ENCODE results near the gene MVP.
"Not testable (repeated sequence)": the region's sequence is repeated elsewhere in the genome, so short reads cannot be mapped to it uniquely, and the experiment has no call there.

The MVP gene

DNA sequence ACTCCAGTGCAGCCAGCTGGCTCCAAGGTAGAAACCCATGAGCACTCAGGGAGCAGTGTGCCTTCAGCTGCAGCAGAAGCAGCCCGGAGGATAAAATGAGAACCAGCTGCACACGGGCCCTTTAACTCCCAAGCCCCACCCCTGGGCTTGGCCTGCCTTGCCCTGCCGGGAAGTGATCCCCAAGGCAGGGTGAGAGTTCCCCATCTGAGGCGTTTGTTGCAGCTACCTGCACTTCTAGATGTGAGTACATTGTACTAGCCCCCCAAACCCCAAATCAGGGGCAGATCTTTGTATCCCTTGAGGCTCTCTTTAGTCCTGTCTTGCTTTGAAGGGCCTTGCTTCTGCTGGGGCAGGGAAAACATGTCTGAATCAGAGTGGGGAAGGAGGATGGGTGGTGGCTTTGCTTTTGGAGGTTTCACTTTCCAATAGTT lies at the start of gene MVP:
Gene MVP, plus strand, starts transcription at position 192 of the 431 bp plus-strand sequence. CDS start 10,088 bp downstream, outside the sequence.
- DNase-seq (ENCODE audit: low read depth): no peak

DNA sequence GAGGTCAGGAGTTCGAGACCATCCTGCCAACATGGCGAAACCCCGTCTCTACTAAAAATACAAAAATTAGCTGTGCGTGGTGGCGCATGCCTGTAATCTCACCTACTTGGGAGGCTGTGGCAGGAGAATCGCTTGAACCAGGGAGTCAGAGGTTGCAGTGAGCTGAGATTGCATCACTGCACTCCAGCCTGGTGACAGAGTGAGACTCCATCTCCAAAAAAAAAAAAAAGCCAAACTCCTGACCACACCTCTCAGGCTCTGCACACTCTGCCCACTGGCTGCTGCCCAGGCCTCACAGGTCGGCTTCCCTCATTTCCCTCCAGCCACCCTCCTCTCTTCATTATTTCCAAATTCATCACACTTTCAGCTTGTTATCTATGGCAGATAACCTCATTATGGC lies 47.9 kb upstream of the MVP start:
- DNase-seq (ENCODE audit: low read depth): not testable (repeated sequence)

DNA sequence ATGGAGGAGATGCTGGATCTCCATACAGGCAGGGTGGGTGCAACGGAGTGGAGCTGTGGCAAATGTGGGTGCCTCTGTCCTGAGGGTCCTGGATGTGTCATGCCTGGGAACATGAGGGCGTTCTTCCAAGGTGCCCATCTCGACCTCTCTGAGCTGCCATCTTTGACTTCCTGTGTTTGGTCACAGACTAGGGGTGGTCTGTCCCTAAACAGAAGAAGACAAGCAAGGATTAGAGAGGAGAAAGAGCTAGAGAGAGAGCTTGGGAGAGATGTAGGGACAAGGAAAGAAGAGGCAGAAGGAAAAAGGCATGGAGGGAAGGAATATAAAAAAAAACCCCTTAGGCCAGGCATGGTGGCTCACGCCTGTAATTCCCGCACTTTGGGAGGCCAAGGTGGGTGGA lies 45.5 kb upstream of the MVP start:
- DNase-seq (ENCODE audit: low read depth): no peak

DNA sequence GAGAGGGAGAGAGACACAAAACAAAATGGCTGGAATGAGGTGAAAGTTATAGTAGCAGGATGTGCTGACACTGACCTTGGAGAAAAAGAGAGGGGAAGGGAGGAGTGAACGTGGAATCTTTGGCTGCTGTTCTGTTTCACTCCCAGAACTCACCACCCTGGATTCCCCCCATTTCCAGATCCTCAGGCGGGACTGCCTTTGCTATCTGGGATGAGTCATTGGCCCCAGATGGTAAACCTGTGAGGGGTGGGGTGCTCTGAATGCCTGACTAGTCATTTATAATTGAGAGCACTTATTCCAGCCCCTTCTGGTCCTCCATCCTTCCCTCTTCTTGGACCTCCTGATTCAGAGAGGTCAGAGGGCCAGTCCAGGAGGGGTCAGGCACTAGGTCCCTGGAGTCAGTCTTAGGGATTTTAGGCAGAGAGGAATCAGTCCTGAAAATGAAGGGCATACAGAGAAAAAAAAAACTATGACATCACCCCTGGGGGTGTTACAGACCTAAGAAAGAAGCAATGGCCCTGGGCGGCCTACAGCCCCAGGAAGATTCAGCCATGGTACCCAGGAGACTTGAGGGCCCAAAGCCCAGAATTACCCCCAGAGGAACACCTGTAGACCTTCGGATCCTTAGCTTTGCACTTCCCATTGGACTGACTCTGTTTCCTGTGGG lies 44.4 kb upstream of the MVP start:
- DNase-seq (ENCODE audit: low read depth): no peak

DNA sequence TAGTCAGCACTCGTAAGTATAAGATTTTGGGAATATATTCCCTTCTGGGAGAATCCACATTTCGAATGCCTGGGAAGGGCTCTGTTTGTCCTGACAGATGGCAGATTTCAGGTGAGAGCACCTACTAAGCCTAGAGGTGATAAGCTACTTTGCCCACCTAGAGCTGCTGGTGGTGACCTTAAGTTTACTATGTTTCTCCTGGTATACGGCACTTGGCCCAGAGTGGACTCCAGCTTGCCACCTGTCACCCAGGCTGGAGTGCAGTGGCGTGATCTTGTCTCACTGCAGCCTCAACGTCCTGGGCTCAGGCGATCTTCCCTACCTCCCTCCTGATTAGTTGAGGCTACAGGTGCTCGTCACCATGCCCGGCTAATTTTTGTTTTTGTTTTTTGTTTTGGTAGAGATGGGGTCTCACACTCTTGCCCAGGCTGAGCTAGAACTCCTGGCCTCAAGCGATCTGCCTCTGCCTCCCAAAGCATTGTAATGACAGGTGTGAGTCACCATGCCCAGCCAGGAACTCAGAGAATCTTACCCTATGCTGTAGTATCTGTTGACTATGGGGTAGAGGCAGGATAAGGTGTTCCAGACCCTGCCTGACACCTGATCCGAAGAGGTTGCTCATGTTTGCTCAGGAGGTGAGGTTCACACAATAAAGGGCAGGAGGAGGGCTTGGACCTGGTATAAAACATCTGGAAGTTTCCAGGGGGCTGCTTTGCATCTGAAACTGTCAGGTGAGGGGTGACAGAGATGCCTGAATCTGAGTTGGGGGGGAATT lies 42.5 kb upstream of the MVP start, which contains the start of gene ZG16:
Gene ZG16, plus strand, starts transcription at position 681 of the 775 bp plus-strand sequence. CDS start 1,011 bp downstream, outside the sequence.
- no peak for DNase-seq (ENCODE audit: low read depth)

DNA sequence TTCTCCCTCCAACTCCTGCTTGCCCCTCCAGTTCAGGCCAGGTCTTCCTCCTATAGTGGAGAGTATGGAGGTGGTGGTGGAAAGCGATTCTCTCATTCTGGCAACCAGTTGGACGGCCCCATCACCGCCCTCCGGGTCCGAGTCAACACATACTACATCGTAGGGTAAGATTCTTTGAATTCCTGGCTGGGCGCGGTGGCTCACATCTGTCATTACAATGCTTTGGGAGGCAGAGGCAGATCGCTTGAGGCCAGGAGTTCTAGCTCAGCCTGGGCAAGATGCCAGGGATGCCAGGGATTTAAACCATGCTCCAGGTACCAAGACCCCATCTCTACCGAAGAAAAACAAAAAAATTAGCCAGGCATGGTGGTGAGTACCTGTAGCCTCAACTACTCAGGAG lies 40.8 kb upstream of the MVP start:
- no peak for DNase-seq (ENCODE audit: low read depth)

DNA sequence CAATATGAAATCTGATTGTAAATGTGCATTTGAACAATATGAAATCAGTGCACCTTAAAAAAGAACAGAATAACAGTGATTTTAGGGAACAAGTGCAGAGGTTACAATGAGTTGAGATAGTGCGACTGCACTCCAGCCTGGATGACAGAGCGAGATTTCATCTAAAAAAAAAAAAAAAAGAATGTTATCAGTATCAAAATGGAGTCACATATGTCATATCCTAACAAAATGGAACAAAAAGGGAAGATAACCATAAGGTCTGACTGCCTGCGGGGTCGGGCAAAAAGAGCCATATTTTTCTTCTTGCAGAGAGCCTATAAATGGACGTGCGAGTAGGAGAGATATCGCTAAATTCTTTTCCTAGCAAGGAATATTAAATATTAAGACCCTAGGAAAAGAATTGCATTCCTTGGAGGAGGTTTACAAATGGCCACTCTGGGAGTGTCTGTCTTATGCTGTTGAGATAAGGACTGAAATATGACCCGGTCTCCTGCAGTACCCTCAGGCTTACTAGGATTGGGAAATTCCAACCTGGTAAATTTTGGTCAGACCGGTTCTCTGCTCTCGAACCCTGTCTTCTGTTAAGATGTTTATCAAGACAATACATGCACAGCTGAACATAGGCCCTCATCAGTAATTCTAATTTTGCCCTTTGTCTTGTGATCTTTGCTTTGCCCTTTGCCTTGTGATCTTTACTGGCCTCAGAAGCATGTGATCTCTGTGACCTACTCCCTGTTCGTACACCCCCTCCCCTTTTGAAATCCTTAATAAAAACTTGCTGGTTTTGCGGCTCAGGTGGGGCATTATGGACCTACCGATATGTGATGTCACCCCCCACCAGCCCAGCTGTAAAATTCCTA lies 36.9 kb upstream of the MVP start:
- DNase-seq (ENCODE audit: low read depth): not testable (repeated sequence)

DNA sequence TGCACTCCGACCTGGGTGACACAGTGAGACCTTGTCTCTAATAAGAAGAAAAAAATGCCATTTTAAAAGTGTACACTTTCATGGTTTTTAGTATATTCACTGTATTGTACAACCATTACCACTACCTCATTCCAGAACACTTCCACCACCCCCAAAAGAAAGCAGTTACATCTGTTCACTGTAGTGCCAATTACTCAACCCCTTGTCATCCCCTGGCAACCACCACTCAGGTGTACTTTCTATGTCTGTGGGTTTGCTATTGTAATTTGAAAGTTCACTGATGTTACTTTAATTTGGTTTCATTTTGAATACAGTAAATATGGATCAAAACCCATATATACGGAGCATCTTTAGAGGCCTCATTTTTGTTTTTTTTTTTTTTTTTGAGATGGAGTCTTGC lies 36.1 kb upstream of the MVP start:
- no peak for DNase-seq (ENCODE audit: low read depth)

DNA sequence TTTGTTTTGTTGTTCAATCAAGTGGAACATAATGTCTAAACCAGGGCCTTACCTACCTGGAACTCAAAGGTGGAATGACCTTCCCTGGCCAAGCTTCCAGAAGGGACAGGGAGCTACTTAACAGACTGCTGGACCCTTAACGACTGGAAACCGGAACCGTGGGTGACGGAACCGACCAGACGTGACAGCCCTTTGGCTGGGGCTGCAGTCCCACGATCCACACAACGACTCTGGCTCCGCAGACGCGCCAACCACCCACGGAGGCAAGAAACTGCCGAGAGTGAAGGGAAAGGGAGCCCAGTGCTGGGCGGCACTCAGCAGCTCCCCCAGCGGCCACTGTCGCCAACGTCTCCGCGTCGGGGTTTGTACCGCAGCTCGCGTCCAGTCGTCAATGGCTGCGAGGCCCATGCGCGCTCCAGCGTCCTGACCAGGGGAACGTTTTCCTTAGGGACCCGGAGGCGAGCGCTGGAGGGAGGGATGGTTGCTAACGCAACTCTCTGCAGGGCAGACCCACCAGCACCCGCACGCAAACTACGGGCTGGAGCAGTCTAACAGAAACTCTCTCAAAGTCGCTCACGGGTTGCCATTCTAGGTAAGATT lies 35.3 kb upstream of the MVP start:
- no peak for DNase-seq (ENCODE audit: low read depth)

DNA sequence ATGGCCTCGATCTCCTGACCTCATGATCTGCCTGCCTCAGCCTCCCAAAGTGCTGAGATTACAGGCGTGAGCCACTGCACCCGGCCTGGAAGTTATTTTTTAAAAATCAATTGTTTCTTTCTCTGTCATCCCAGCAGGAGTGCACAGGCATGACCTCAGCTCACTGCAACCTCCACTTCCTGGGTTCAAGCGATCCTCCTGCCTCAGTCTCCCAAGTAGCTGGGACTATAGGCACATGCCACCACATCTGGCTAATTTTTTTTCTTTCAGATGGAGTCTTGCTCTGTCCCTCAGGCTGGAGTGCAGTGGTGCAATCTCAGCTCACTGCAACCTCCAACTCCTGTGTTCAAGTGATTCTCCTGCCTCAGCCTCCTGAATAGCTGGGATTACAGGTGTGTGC lies 33.1 kb upstream of the MVP start:
- DNase-seq (ENCODE audit: low read depth): not testable (repeated sequence)

DNA sequence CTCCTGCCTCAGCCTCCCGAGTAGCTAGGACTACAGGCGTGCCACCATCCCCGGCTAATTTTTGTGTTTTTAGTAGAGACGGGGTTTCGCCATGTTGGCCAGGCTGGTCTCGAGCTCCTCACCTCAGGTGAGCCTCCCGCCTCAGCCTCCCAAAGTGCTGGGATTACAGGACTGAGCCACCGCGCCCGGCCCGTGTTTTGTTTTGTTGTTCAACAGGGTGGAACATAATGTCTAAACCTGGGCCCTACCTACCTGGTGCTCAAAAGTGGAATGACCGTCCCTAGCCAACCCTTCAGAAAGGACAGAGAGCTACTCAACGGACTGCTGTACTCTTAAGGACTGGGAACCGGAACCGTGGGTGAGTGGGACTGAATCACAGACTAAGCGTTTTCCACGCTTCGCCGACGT lies 30.5 kb upstream of the MVP start:
- DNase-seq (ENCODE audit: low read depth): no peak

DNA sequence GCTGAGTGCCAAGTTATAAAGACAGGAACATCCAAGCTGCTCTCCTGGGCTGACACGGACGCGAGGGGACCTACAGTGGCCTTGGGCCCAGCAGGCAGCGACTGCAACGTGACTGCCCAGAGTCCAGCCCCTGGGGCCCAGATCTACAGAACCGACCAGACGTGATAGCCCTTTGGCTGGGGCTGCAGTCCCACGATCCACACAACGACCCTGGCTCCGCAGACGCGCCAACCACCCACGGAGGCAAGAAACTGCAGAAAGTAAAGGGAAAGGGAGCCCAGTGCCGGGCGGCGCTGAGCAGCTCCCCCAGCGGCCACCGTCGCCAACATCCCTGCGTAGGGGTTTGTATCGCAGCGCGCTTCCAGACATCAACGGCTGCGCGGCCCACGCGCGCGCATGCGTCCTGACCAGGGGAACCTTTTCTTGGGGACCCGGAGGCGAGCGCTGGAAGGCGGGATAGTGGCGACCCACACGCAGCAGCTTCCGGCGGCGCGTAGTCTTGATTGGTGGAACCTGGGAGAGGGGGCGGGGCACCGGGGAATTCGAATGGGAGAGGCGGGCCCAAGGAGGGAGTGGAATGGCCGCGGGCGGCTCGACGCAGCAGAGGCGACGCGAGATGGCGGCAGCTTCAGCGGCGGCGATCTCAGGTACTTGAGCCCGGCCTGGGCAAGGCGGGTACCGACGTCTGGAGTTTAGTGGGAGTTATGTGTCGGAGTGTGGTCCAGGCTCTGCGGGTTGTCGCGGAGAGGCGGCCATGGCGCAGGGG lies 29.9 kb upstream of the MVP start, which contains the start of gene KIF22:
Gene KIF22, plus strand, starts transcription at position 569 of the 766 bp plus-strand sequence. Its CDS starts 9 bp downstream, at position 578.
- DNase-seq (ENCODE audit: low read depth): peak; percentile 96

DNA sequence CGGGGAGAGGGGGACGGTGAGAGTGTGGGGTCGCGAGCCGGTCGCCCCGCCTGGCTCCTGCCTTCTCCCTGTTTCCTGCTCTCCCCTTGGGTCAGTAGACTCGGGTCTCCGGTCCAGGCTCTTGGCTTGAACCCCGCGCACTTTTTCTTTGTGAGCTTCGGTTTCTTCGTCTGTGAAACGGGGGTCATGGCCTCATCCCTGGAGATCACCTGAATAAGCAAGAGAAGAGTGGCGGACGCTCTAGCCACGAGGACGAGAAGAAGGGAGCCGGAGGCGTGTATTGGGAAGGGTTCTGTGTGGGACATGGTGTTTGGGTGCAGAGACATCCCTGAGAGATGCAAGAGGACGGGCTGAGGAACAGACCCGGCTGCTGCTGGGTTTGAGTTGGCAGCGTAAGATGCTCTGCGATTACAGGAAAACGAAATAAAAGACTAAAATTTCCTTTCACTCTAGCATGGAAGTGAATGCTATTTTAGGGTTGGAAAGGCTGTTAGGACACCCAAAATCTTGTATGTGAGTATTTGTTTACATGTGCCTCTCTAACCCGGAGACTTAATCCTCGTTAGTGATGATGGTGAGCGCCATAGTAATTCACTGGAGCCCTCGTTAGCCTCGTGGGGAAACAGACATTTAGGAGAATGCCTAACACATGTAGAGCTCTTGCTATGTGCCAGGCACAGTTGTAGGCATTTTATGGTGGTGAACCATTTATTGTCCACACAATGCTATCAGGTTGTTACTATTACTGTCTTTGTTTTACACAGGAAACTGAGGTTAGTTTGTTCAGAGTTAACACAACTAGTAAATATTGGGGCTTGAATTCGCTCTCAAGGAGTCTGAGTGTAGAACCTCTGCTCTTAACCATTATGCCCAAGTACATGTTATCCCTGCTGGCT lies 29.1 kb upstream of the MVP start:
- DNase-seq (ENCODE audit: low read depth): no peak

DNA sequence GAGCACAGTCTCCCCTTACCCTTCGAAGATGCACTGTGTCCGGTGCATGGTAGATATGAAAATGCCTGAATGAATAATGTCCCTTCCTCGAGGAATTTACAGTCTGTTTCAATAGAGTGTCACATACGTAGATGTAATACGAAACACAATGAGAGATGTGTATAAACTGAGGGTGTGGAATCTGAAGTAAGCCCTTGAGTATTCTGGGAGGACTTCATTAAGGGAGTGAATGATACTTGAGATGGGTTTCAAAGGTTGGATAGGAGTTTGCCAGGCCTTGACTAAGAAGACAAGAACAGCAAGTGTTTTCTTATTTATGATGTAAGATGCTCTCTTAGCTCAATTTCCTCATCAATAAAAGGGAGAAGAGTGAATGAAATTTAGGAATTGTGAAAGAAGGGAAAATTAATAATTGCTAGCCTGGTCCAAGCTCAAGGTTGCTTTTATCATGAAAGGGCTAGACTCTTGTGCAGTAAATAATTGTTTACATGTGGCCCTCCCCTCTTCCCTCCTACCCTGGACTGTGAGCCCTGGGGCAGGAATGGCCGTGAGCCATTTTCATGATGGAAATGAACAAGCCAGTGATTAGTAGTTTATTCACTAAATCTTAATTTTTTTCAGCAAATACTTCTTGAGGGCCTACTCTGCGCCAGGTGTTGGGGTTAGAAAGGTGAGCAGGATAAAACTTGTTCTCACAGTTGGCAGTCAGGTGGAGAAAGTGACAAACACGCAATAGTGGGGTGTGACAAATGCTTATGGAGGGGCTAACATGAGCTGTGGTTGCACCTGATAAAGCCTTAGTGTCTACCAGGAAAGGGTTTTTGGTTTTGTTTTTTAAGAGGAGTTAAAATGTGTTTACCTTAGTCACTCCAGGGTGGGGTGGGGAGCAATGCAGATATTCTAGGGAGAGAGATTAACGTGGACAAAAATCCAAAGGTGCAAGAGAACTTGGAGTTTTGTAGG lies 28.1 kb upstream of the MVP start:
- DNase-seq (ENCODE audit: low read depth): no peak

DNA sequence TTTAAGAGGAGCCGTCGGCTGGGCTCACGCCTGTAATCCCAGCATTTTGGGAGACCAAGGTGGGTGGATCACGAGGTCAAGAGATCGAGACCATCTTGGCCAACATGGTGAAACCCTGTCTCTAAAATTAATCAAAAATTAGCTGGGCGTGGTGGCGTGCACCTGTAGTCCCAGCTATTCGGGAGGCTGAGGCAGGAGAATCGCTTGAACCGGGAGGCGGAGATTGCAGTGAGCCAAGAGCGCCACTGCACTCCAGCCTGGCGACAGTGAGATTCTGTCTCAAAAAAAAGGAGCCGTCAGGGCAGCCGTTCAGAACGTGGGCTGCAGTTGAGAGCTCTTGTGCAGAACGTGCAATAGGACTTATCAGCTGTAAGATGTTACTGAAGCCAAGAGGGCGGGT lies 27.1 kb upstream of the MVP start:
- not testable (repeated sequence) for DNase-seq (ENCODE audit: low read depth)

DNA sequence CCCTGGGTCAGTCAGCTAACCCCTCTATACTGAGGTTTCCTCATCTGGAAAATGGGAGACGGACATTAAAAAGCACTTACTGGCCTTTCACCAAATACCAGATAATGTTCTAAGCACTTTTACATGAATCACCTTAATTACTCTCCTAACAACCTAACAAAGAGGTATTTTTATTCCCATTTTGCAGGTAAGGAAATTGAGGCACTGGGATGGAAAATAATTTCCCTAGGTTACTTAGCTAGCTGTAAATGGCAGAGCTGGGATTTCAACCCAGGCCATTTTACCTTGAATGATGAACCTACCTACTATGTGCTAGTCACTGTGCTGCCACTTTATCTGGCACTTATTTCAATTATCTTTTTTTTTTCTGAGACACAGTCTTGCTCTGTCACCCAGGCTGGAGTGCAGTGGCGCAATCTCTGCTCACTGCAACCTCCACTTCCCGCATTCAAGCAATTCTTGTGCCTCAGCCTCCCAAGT lies 26.0 kb upstream of the MVP start:
- DNase-seq (ENCODE audit: low read depth): no peak

DNA sequence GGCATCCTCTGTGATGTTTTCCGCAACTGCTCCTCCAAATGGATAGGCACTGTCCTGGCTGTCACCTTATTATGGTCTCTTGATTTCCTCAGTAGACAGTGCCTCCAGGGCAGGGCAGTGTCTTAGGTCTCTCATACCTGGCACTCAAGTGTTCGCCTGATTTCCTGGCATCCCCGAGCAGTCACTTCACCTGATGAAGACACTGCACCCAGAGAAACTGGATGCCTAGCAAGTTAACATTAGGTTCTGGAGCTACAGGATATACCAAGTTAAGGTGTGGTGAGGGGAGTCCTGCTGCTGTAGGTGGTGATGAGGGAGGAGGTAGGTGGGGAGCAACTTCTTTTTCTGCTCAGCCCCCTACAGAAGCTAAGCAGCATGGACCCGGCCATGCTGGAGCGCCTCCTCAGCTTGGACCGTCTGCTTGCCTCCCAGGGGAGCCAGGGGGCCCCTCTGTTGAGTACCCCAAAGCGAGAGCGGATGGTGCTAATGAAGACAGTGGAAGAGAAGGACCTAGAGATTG lies 17.8 kb upstream of the MVP start:
- DNase-seq (ENCODE audit: low read depth): no peak

DNA sequence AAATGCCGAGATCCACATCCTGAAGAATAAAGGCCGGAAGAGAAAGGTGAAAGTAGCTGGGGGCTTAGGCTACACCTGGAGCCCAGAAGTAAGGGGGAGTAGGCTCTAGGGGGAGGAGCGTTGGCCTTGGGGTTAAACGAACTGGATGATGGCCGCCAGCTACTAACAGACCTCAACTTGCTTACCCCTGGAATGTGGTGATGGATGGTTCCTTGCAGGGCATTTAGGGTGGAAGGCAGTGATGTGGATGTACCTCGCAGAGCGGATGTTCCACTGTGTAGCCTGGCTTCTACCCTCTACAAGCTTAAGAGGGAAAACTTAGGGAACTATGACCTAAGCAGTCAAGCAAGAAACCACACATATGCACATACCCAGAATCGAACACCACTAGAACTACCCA lies 16.2 kb upstream of the MVP start:
- DNase-seq (ENCODE audit: low read depth): no peak

Measured in stromal cell of bone marrow (primary cell).